ENCODE measurements around the gene TINAGL1.

Gene TINAGL1

DNA sequence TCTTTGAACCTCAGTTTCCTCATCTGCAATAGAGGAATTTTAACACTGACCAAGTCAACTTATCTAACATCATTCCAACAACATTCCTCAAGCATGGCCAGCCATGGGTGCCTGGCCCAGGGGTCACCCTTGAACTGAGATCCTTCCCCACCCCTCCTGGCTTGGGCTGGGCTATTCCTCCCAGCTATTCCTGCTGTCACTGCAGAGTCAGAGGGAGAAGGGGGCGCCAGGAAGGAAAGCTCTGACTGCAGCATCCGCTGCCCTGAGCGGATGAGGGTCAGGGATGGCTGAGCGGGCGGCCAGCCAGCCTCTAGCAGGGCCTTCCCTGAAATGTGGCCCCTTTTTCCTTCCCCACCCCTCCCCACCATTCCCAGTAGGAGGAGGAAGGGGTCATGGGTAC, 3.1 kb downstream of the TINAGL1 start:
- H3K27ac ChIP-seq = no peak overlapping the region
- H3K27me3 ChIP-seq = peaks cover 32% of the 10 kb centered on the region
- no peaks in the 10 kb centered on the region for H3K4me1 ChIP-seq (ENCODE audit: control insufficient read depth in 1 of 2, insufficient read depth in 1 of 2, low read depth in 1 of 2, low read length in 1 of 2)
- no peaks in the 10 kb centered on the region for H3K9me3 ChIP-seq
- TF ChIP-seq, protein P1, sequence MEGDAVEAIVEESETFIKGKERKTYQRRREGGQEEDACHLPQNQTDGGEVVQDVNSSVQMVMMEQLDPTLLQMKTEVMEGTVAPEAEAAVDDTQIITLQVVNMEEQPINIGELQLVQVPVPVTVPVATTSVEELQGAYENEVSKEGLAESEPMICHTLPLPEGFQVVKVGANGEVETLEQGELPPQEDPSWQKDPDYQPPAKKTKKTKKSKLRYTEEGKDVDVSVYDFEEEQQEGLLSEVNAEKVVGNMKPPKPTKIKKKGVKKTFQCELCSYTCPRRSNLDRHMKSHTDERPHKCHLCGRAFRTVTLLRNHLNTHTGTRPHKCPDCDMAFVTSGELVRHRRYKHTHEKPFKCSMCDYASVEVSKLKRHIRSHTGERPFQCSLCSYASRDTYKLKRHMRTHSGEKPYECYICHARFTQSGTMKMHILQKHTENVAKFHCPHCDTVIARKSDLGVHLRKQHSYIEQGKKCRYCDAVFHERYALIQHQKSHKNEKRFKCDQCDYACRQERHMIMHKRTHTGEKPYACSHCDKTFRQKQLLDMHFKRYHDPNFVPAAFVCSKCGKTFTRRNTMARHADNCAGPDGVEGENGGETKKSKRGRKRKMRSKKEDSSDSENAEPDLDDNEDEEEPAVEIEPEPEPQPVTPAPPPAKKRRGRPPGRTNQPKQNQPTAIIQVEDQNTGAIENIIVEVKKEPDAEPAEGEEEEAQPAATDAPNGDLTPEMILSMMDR (IDR thresholded peaks at IDR 0.05) = no peak
- H3K4me3 ChIP-seq (ENCODE audit: low read depth in 1 of 2, low read length in 1 of 2) = no peak overlapping the region
- no peaks in the 10 kb centered on the region for H3K36me3 ChIP-seq

DNA sequence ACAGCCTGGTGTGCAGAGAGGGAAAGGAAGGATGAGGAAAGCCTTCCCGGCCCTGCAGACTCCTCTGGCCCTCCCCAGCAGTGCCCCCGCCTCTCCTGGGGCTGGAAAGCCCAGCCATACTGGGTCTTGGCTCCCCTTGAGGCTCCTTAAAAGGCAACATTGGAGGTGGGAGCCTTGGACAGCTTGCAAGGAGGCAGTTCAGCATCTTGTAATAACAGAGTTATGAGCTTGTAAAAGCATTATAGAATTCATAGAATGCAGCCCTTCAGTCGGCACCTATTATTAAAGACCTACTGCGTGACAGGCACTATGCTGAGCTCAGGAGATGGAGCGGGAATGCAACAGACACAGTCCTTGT, 4.2 kb downstream of the TINAGL1 start:
- no peak overlapping the region for H3K4me3 ChIP-seq (ENCODE audit: low read depth in 1 of 2, low read length in 1 of 2)
- peaks cover 27% of the 10 kb centered on the region for H3K27me3 ChIP-seq
- no peaks in the 10 kb centered on the region for H3K4me1 ChIP-seq (ENCODE audit: control insufficient read depth in 1 of 2, insufficient read depth in 1 of 2, low read depth in 1 of 2, low read length in 1 of 2)
- TF ChIP-seq, protein P1 (IDR thresholded peaks at IDR 0.05) = no peak
- H3K36me3 ChIP-seq = no peaks in the 10 kb centered on the region
- H3K27ac ChIP-seq = no peak overlapping the region
- no peaks in the 10 kb centered on the region for H3K9me3 ChIP-seq

DNA sequence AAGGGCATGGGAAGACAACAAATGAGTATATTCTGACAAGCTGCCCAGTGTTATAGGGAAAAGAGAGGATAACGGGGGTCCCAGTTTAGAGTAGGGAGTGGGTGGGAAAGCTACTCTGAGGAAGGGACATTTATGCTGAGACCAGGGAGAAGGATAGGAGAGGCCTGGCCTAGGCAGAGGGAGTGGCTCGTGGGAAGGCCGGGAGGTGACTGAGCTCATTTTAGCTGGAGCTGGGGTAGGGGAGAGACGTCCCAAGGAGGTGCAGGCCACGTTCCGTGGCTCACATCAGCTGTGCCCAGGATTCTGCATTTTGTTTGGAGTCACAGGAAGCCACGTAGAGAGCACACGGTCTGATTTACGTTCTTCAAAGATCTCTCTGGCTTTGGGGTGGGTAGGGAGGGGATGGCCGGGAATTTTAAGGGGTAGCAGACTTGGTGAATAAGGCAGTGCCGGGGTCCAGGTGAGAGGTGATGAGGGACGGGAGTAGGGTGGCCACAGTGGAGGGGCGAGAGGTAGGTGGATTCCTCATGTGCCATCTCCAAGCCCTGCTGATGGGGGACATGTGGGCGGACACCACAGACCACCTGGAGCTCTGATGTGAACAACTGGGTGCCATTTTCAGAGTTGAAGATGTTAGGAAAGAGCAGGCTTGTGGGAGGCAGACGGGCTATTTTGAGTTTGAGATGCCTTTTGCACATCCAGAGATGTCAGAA, 4.7 kb downstream of the TINAGL1 start:
- H3K4me1 ChIP-seq (ENCODE audit: control insufficient read depth in 1 of 2, insufficient read depth in 1 of 2, low read depth in 1 of 2, low read length in 1 of 2) = no peaks in the 10 kb centered on the region
- TF ChIP-seq, protein P1 (IDR thresholded peaks at IDR 0.05) = no peak
- no peak overlapping the region for H3K27ac ChIP-seq
- no peaks in the 10 kb centered on the region for H3K36me3 ChIP-seq
- H3K4me3 ChIP-seq (ENCODE audit: low read depth in 1 of 2, low read length in 1 of 2) = no peak overlapping the region
- no peaks in the 10 kb centered on the region for H3K9me3 ChIP-seq
- peaks cover 21% of the 10 kb centered on the region for H3K27me3 ChIP-seq

DNA sequence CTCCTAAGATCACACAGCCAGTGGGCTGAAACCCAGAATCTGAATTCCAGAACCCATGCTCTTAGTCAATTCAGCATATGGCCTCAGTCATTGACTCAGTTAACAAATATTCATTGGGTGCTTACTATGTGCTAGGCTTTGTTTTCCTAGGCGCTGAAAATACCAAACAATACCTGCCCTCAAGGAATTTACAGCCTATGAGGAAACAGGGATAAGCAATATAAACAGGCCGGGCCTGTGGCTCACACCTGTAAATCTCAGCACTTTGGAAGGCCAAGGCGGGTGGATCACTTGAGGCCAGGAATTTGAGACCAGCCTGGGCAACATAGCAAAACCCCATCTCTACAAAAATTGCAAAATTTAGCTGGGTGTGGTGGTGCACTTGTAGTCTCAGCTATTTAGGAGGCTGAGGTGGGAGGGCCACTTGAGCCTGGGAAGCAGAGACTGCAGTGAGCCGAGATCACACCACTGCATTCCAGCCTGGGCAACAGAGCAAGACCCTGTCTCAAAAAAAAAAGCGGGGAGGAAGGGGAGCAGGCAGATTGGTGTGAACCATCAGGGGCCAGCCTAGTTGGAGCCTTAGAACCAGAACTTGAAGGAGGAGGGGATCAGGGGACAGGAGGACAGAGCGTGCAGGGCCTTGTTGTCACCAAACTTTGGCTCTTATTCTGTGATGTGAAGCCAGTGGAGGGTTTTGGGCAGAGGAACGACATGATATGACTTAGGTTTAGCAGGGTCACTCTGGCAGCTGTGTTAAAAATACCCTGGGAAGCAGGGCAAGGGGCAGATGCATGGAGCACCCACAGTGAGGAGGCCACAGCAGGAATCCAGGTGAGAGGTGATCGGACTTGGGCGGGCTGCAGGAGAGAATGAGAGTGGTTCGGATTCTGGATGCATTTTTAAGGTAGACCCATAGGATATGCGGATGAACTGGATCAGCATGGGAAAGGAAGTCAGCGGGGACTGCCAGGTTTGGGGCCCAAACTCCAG, 5.8 kb downstream of the TINAGL1 start:
- Histone ChIP-seq H3K27me3 (peaks cover 21% of the 10 kb centered on the region), H3K4me1 (ENCODE audit: control insufficient read depth in 1 of 2, insufficient read depth in 1 of 2, low read depth in 1 of 2, low read length in 1 of 2) (no peaks in the 10 kb centered on the region), H3K27ac (no peak overlapping the region), H3K9me3 (no peaks in the 10 kb centered on the region), H3K36me3 (no peaks in the 10 kb centered on the region), H3K4me3 (ENCODE audit: low read depth in 1 of 2, low read length in 1 of 2) (no peak overlapping the region)
- TF ChIP-seq, protein P1 (IDR thresholded peaks at IDR 0.05) = no peak

DNA sequence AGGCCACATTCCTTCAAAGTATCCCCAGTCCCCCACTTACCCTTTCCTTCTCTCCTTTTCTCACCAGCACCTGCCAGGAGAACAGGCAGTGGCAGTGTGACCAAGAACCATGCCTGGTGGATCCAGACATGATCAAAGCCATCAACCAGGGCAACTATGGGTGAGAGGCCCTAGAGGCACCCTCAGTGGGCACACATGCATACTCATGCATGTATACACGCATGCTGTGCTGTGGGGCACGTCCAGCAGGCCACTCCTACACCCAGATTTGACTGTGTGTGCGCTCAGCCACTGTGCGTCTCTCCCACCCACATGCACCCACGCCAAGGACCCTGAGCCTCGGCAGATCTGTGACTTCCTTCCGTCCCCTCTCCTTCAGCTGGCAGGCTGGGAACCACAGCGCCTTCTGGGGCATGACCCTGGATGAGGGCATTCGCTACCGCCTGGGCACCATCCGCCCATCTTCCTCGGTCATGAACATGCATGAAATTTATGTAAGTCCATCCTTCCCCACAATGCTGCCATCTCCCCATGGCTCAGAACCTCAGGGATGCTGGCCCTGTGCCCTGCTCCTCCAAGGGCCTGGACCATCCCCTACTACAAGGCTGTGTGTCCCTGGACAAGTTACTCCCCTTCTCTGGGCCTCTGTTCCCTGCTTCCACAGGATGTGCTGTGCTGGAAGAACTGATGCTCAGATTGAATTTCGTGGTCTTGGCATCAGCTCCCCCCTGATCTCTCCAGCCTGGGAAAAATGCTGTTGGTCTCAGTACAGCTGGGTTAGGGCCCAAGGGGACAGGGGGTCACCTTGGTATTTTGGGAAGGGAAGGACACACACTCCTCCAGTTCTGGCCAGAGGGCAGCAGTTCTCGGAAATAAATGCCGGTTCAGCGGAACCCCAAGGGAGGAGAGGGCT, 7.0 kb downstream of the TINAGL1 start:
- TF ChIP-seq, protein P1 (IDR thresholded peaks at IDR 0.05) = no peak

More for the DNA sequence above, 7.0 kb downstream of the TINAGL1 start:
- H3K4me3 ChIP-seq (ENCODE audit: low read depth in 1 of 2, low read length in 1 of 2) = no peak overlapping the region
- no peaks in the 10 kb centered on the region for H3K36me3 ChIP-seq
- no peak overlapping the region for H3K27ac ChIP-seq
- peaks cover 23% of the 10 kb centered on the region for H3K27me3 ChIP-seq
- H3K4me1 ChIP-seq (ENCODE audit: control insufficient read depth in 1 of 2, insufficient read depth in 1 of 2, low read depth in 1 of 2, low read length in 1 of 2) = no peaks in the 10 kb centered on the region
- no peaks in the 10 kb centered on the region for H3K9me3 ChIP-seq

All from neutrophil (primary cell).